RWPE2 (cell line): ENCODE results near the gene TEX36.

Experiments used
- ATAC-seq: fragments of 200-7000 bp; cut with Tn5 transposase; 3 replicates; pipeline ENCODE4 v1.9.1; 2021; ENCODE audit warnings: low read depth
- DNase-seq: peaks from one replicate; pipeline ENCODE4 v3.0.0-alpha.2; 2020; ENCODE audit warnings: low spot score
- H3K27ac ChIP-seq: fragments of 450-650 bp; 2 replicates; pipeline ENCODE4 v1.5.1; 2017; ENCODE audit warnings: mild to moderate bottlenecking; ENCODE audit not compliant: poor library complexity, severe bottlenecking
- H3K27me3 ChIP-seq: fragments of 250-450 bp; sonication (Bioruptor Pico); 2 replicates; pipeline ENCODE4 v1.5.1; 2021; ENCODE audit warnings: mild to moderate bottlenecking, moderate library complexity; ENCODE audit not compliant: insufficient read depth, poor library complexity, severe bottlenecking
- H3K36me3 ChIP-seq: fragments of 250-450 bp; sonication (Bioruptor Pico); 2 replicates; pipeline ENCODE4 v1.5.1; 2020; ENCODE audit warnings: low read depth, mild to moderate bottlenecking, moderate library complexity
- H3K4me1 ChIP-seq: fragments of 250-450 bp; sonication (Bioruptor Pico); 2 replicates; pipeline ENCODE4 v1.5.1; 2021; ENCODE audit warnings: mild to moderate bottlenecking, moderate library complexity; ENCODE audit not compliant: insufficient read depth, poor library complexity, severe bottlenecking
- H3K4me3 ChIP-seq: fragments of 250-450 bp; sonication (Bioruptor Pico); 2 replicates; pipeline ENCODE4 v1.5.1; 2021; ENCODE audit warnings: mild to moderate bottlenecking, moderate library complexity; ENCODE audit not compliant: severe bottlenecking
- H3K9me3 ChIP-seq: fragments of 250-450 bp; sonication (Bioruptor Pico); 2 replicates; pipeline ENCODE4 v1.5.1; 2021; ENCODE audit warnings: mild to moderate bottlenecking, moderate library complexity; ENCODE audit not compliant: severe bottlenecking
- TF ChIP-seq, protein P1 (sequence below): fragments of 450-650 bp; IDR thresholded peaks from one replicate; pipeline ENCODE4 v1.5.1; 2017; ENCODE audit warnings: mild to moderate bottlenecking, moderate library complexity; ENCODE audit not compliant: poor library complexity, severe bottlenecking

The TEX36 gene

DNA sequence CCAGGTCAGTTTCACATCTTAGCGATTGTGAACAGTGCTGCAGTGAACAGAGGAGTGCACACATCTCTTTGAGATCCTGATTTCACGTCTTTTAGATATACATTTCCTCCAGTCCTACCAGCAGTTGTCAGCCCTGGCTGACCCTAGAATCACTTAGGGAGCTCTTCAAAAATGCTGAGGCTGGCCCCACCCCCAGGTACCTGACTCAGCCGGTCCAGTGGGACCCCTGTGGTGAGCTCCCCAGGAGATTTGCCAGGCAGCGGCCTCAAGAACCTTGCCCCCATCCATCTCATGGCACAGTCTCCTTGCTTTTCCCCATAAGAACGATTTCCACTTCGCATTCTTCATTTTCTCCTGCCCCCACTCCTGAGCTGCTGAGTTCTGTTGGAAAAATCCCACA is 45.5 kb downstream of the TEX36 start:
- ATAC-seq: no peak
- H3K4me1 ChIP-seq: no peaks in the 10 kb centered on the region

DNA sequence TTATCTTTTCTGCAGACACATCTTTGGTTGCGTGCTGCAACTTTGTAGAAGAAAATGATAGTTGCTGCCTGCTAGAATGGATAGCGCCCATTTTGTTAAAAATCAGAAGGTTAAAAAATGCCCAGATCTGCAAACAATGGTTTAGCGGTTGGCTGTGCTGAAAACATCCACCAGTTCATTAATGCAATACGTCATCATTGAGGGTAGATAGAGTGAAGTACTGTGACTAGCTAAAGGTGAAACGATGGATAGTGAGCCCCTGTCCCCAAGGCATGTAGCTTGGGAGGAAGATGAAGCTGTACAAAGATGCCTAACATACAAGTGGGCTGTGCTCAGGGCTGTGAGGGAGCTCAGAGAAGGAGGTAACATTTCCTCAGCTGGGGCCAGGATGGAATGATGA is 48.4 kb downstream of the TEX36 start:
- no peaks in the 10 kb centered on the region for H3K9me3 ChIP-seq
- TF ChIP-seq, protein P1, sequence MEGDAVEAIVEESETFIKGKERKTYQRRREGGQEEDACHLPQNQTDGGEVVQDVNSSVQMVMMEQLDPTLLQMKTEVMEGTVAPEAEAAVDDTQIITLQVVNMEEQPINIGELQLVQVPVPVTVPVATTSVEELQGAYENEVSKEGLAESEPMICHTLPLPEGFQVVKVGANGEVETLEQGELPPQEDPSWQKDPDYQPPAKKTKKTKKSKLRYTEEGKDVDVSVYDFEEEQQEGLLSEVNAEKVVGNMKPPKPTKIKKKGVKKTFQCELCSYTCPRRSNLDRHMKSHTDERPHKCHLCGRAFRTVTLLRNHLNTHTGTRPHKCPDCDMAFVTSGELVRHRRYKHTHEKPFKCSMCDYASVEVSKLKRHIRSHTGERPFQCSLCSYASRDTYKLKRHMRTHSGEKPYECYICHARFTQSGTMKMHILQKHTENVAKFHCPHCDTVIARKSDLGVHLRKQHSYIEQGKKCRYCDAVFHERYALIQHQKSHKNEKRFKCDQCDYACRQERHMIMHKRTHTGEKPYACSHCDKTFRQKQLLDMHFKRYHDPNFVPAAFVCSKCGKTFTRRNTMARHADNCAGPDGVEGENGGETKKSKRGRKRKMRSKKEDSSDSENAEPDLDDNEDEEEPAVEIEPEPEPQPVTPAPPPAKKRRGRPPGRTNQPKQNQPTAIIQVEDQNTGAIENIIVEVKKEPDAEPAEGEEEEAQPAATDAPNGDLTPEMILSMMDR: no peak
- H3K27ac ChIP-seq: no peak overlapping the region
- no peak overlapping the region for H3K4me3 ChIP-seq
- DNase-seq: no peak
- no peak for ATAC-seq
- no peaks in the 10 kb centered on the region for H3K27me3 ChIP-seq
- H3K4me1 ChIP-seq: no peaks in the 10 kb centered on the region
- H3K36me3 ChIP-seq: no peaks in the 10 kb centered on the region

More for the DNA sequence above, 45.5 kb downstream of the TEX36 start:
- Histone ChIP-seq H3K9me3 (no peaks in the 10 kb centered on the region), H3K27ac (no peak overlapping the region), H3K27me3 (no peaks in the 10 kb centered on the region), H3K36me3 (no peaks in the 10 kb centered on the region), H3K4me3 (no peak overlapping the region)
- TF ChIP-seq, protein P1: no peak
- DNase-seq: no peak

DNA sequence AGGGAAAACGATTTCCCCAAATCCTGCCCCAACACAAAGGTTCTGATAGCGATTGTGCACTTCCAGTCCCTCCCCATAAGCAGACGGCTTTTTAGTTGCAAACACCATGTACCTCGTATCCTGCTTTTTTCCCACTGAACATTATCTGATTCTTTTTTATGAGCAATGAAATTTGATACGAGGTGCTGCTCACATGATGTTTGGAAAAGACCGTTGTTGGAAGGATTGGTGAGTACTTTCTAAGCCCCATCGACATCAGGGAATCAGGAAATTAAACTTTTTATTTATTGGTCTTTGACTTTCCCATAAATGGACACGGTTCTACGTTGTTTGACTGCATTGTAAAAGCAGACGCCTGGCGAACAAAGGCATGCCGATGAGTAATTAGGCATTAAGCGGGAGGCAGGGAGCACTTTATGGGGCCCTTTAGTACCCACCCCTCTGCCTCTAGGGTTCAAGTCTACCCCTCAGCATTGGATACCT is 49.4 kb downstream of the TEX36 start:
- ATAC-seq: peak; percentile 70
- TF ChIP-seq, protein P1: no peak

DNA sequence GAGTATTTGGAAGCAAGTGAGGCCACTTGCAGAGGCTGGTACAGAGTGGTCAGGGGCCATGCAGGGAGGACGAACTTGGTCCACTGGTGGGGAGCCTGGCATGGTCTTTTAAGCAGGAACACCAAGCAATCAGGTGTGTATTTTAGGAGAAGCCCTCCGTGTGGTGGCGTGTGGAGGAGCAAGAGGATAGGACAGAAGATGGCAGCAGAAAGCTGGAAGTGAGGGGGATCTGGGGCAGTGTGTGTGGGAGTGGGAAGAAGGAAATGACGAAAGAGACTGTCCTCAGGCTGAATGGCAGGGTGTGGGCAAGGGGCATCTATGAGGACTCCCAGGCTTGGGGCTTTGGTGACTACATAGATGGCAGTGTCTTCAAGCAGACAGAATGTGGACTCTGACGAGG is 51.2 kb downstream of the TEX36 start:
- H3K27me3 ChIP-seq: peaks cover 4% of the 10 kb centered on the region
- no peak overlapping the region for H3K4me3 ChIP-seq
- no peaks in the 10 kb centered on the region for H3K4me1 ChIP-seq
- no peaks in the 10 kb centered on the region for H3K36me3 ChIP-seq
- DNase-seq (no peak), ATAC-seq (no peak)
- H3K27ac ChIP-seq: no peak overlapping the region
- TF ChIP-seq, protein P1: no peak
- H3K9me3 ChIP-seq: no peaks in the 10 kb centered on the region

More for the DNA sequence above, 49.4 kb downstream of the TEX36 start:
- Histone ChIP-seq H3K4me3 (no peak overlapping the region), H3K4me1 (no peaks in the 10 kb centered on the region), H3K9me3 (no peaks in the 10 kb centered on the region), H3K27me3 (no peaks in the 10 kb centered on the region), H3K27ac (no peak overlapping the region), H3K36me3 (no peaks in the 10 kb centered on the region)
- DNase-seq: no peak

DNA sequence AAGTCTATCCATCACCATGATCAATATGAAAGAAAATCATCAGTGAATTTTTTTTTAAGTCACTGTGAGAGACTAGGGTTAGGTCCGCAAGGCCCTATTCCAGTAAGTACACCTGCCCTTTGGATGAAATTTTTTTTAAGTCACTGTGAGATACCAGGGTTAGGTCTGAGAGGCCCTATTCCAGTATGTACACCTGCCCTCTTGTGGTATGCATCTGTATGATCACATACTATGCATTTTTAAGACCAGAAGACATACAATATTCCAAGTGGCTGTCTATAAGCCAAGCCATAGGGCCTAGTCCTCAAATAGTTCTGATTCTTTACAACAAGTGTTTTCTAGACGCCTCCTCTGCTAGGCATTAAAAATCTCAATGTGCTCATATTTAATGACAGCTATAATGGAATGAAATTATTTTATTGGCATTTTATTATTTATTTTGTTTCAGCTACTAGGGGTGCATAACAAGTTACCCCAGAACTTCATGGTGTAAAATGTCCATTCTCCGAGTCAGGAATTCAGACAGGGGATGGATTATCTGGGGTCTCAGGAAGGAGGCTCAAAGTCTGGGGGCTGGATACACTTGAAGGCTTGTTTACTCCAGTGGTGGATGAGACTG is 53.1 kb downstream of the TEX36 start:
- Histone ChIP-seq H3K4me1 (no peaks in the 10 kb centered on the region), H3K27ac (no peak overlapping the region), H3K9me3 (no peaks in the 10 kb centered on the region), H3K4me3 (no peak overlapping the region), H3K36me3 (no peaks in the 10 kb centered on the region), H3K27me3 (peaks cover 4% of the 10 kb centered on the region)
- DNase-seq: no peak
- TF ChIP-seq, protein P1: peak; percentile 68
- ATAC-seq: peak; percentile 76
